OCI-LY3 (cell line): ENCODE data around the gene TNP1.

Experiments used
- H2AFZ ChIP-seq: fragments of 200-600, 300-600 bp; shearing (Covaris generic); 2 replicates; pipeline ENCODE4 v1.6.0; 2014; ENCODE audit warnings: antibody characterized with exemption, low read depth, low read length
- H3K27ac ChIP-seq: fragments of 200-600, 300-600 bp; sonication (generic); 2 replicates; pipeline ENCODE4 v1.5.1; 2014; ENCODE audit warnings: mild to moderate bottlenecking, low read length, moderate library complexity, mixed read lengths
- H3K27me3 ChIP-seq: fragments of 200-600, 300-600 bp; sonication (generic); 2 replicates; pipeline ENCODE4 v1.6.1; 2014; ENCODE audit warnings: low read depth, low read length, mixed read lengths
- H3K36me3 ChIP-seq: fragments of 200-600, 300-600 bp; sonication (generic); replicated peaks from 2 replicates; pipeline ENCODE3; 2014; ENCODE audit warnings: low read depth, low read length, mixed read lengths
- H3K4me1 ChIP-seq: fragments of 300-600, 200-600 bp; sonication (generic); 2 replicates; pipeline ENCODE4 v1.6.1; 2014; ENCODE audit warnings: low read length, mixed read lengths
- H3K4me2 ChIP-seq: fragments of 200-600, 300-600 bp; sonication (generic); 2 replicates; pipeline ENCODE4 v1.6.1; 2014; ENCODE audit warnings: low read length, mixed read lengths
- H3K4me3 ChIP-seq: fragments of 300-600, 200-600 bp; sonication (generic); 2 replicates; pipeline ENCODE4 v1.5.1; 2014; ENCODE audit warnings: antibody characterized with exemption, mild to moderate bottlenecking, low read length, moderate library complexity
- H3K79me2 ChIP-seq: fragments of 300-600, 200-600 bp; shearing (Covaris generic); 2 replicates; pipeline ENCODE4 v1.6.1; 2014; ENCODE audit warnings: mild to moderate bottlenecking, low read length, mixed read lengths
- H3K9ac ChIP-seq: fragments of 300-600, 200-600 bp; shearing (Covaris generic); 2 replicates; pipeline ENCODE4 v1.6.0; 2014; ENCODE audit warnings: mild to moderate bottlenecking, low read length, moderate library complexity
- H3K9me3 ChIP-seq: fragments of 200-600, 300-600 bp; shearing (Covaris generic); 2 replicates; pipeline ENCODE4 v1.6.1; 2014; ENCODE audit warnings: low read length, mixed read lengths; ENCODE audit not compliant: insufficient read depth
- H4K20me1 ChIP-seq: fragments of 200-600, 300-600 bp; sonication (generic); 2 replicates; pipeline ENCODE4 v1.6.1; 2016; ENCODE audit warnings: low read length, mixed read lengths; ENCODE audit not compliant: insufficient read depth
- CTCF ChIP-seq: fragments of 200-600, 300-600 bp; sonication (generic); IDR thresholded peaks from 2 replicates; pipeline ENCODE4 v1.5.1; 2014; ENCODE audit warnings: antibody characterized with exemption, low read length, low read depth
- EZH2phosphoT487 ChIP-seq: fragments of 200-600 bp; shearing (Covaris generic); IDR thresholded peaks from 2 replicates; pipeline ENCODE4 v1.6.1; 2018; ENCODE audit warnings: antibody characterized with exemption, mixed run types, low read depth

Gene TNP1

GRCh38 chr2:216851486-216852090, 8.3 kb downstream of the TNP1 start:
- no peak overlapping the region for H3K4me2 ChIP-seq
- TF ChIP-seq EZH2phosphoT487 (no peak), CTCF (no peak)
- H3K36me3 ChIP-seq: no peaks in the 10 kb centered on the region
- no peak overlapping the region for H2AFZ ChIP-seq
- H3K4me3 ChIP-seq: no peak overlapping the region
- H3K27me3 ChIP-seq: no peaks in the 10 kb centered on the region
- no peak overlapping the region for H3K27ac ChIP-seq
- H3K9ac ChIP-seq: no peak overlapping the region
- no peaks in the 10 kb centered on the region for H3K4me1 ChIP-seq
- no peaks in the 10 kb centered on the region for H3K9me3 ChIP-seq
- no peaks in the 10 kb centered on the region for H3K79me2 ChIP-seq
- H4K20me1 ChIP-seq: no peaks in the 10 kb centered on the region

GRCh38 chr2:216850665-216851322, 9.1 kb downstream of the TNP1 start:
- H3K4me3 ChIP-seq: no peak overlapping the region
- H4K20me1 ChIP-seq: no peaks in the 10 kb centered on the region
- H3K9ac ChIP-seq: no peak overlapping the region
- H3K9me3 ChIP-seq: no peaks in the 10 kb centered on the region
- H3K36me3 ChIP-seq: no peaks in the 10 kb centered on the region
- H3K27me3 ChIP-seq: no peaks in the 10 kb centered on the region
- H3K4me1 ChIP-seq: no peaks in the 10 kb centered on the region
- TF ChIP-seq CTCF (no peak), EZH2phosphoT487 (no peak)
- H3K27ac ChIP-seq: no peak overlapping the region
- H3K79me2 ChIP-seq: no peaks in the 10 kb centered on the region
- no peak overlapping the region for H3K4me2 ChIP-seq
- H2AFZ ChIP-seq: no peak overlapping the region

- Histone ChIP-seq H3K9ac (no peak overlapping the region), H3K79me2 (no peaks in the 10 kb centered on the region), H4K20me1 (no peaks in the 10 kb centered on the region), H3K9me3 (no peaks in the 10 kb centered on the region), H3K27ac (no peak overlapping the region), H3K4me3 (no peak overlapping the region), H2AFZ (no peak overlapping the region), H3K36me3 (no peaks in the 10 kb centered on the region), H3K4me1 (no peaks in the 10 kb centered on the region), H3K27me3 (no peaks in the 10 kb centered on the region), H3K4me2 (no peak overlapping the region)
- TF ChIP-seq CTCF (no peak), EZH2phosphoT487 (no peak)
Observed at GRCh38 chr2:216849987-216850386, 9.9 kb downstream of the TNP1 start.

- no peaks in the 10 kb centered on the region for H3K4me1 ChIP-seq
- no peaks in the 10 kb centered on the region for H3K27me3 ChIP-seq
- H3K79me2 ChIP-seq: no peaks in the 10 kb centered on the region
- H3K9ac ChIP-seq: no peak overlapping the region
- no peak overlapping the region for H2AFZ ChIP-seq
- TF ChIP-seq CTCF (no peak), EZH2phosphoT487 (no peak)
- no peak overlapping the region for H3K4me2 ChIP-seq
- H3K4me3 ChIP-seq: no peak overlapping the region
- H3K9me3 ChIP-seq: no peaks in the 10 kb centered on the region
- no peak overlapping the region for H3K27ac ChIP-seq
- no peaks in the 10 kb centered on the region for H3K36me3 ChIP-seq
- H4K20me1 ChIP-seq: no peaks in the 10 kb centered on the region
Observed at GRCh38 chr2:216845426-216845825, 14.4 kb downstream of the TNP1 start.
